Brain microvascular endothelial cell (primary cell): ENCODE data around the gene ADARB2.

Experiments
- DNase-seq: peaks from one replicate; pipeline ENCODE4 v3.0.0-alpha.2; 2020
- H3K27ac ChIP-seq: fragments of 250-450 bp; sonication (Bioruptor Pico); 2 replicates; pipeline ENCODE4 v1.5.1; 2020; ENCODE audit warnings: mild to moderate bottlenecking, moderate library complexity
- H3K27me3 ChIP-seq: fragments of 250-450 bp; sonication (Bioruptor Pico); replicated peaks from 2 replicates; pipeline ENCODE4 v1.5.1; 2020; ENCODE audit warnings: mild to moderate bottlenecking
- H3K36me3 ChIP-seq: fragments of 250-450 bp; sonication (Bioruptor Pico); replicated peaks from 2 replicates; pipeline ENCODE4 v1.5.1; 2020; ENCODE audit warnings: mild to moderate bottlenecking
- H3K4me3 ChIP-seq: 2 replicates; pipeline ENCODE4 v1.5.1; 2011; ENCODE audit warnings: low read depth, mild to moderate bottlenecking, control low read depth, low read length, moderate library complexity
- CTCF ChIP-seq: IDR thresholded peaks from 2 replicates; pipeline ENCODE4 v1.5.1; 2011; ENCODE audit warnings: low read depth, mild to moderate bottlenecking, moderate library complexity, low read length, control low read depth, inconsistent platforms; ENCODE audit errors: missing control alignments
- in situ Hi-C: cut with HindIII; loops from 2 replicates; pipeline ENCODE4 v1.10.0; 2017; ENCODE audit warnings: low sequenced_read_pairs, low pct_ligation_motif_present

ADARB2 gene

GRCh38 chr10:1548596-1548995 lies 188.7 kb downstream of the ADARB2 start:
- no peak overlapping the region for H3K4me3 ChIP-seq
- H3K36me3 ChIP-seq, result no peaks in the 10 kb centered on the region
- DNase-seq, result no peak
- no peaks in the 10 kb centered on the region for H3K27me3 ChIP-seq
- in situ Hi-C loops, result no loop called here
- TF ChIP-seq CTCF, result no peak
- no peak overlapping the region for H3K27ac ChIP-seq

GRCh38 chr10:1548146-1548545 lies 189.2 kb downstream of the ADARB2 start:
- no peak overlapping the region for H3K27ac ChIP-seq
- H3K4me3 ChIP-seq, result no peak overlapping the region
- in situ Hi-C loops, result no loop called here
- TF ChIP-seq CTCF, result no peak
- no peak for DNase-seq
- no peaks in the 10 kb centered on the region for H3K36me3 ChIP-seq
- no peaks in the 10 kb centered on the region for H3K27me3 ChIP-seq

GRCh38 chr10:1546431-1547110 lies 190.8 kb downstream of the ADARB2 start:
- DNase-seq, result no peak
- Histone ChIP-seq H3K36me3 (no peaks in the 10 kb centered on the region), H3K27ac (no peak overlapping the region), H3K4me3 (no peak overlapping the region), H3K27me3 (no peaks in the 10 kb centered on the region)
- no peak for TF ChIP-seq CTCF
- in situ Hi-C loops, result no loop called here

- in situ Hi-C loops, result no loop called here
- no peak for TF ChIP-seq CTCF
- Histone ChIP-seq H3K36me3 (no peaks in the 10 kb centered on the region), H3K27ac (no peak overlapping the region), H3K27me3 (no peaks in the 10 kb centered on the region), H3K4me3 (no peak overlapping the region)
- DNase-seq, result no peak
These were observed 191.8 kb downstream of the ADARB2 start for GRCh38 chr10:1545524-1545923.

- TF ChIP-seq CTCF, result no peak
- Histone ChIP-seq H3K36me3 (no peaks in the 10 kb centered on the region), H3K27me3 (no peaks in the 10 kb centered on the region), H3K27ac (no peak overlapping the region), H3K4me3 (no peak overlapping the region)
- no peak for DNase-seq
- in situ Hi-C loops, result no loop called here
These were observed 192.4 kb downstream of the ADARB2 start for GRCh38 chr10:1544929-1545328.

GRCh38 chr10:1544209-1544673 lies 193.1 kb downstream of the ADARB2 start:
- no peak for DNase-seq
- in situ Hi-C loops, result no loop called here
- Histone ChIP-seq H3K27me3 (no peaks in the 10 kb centered on the region), H3K27ac (no peak overlapping the region), H3K4me3 (no peak overlapping the region), H3K36me3 (no peaks in the 10 kb centered on the region)
- TF ChIP-seq CTCF, result no peak
